ENCODE measurements around the gene ENTHD1. TPM values are rescaled to one million over a fixed set of nuclear protein-coding genes. Genes with fewer than 3 reads are reported as not detected.

Gene ENTHD1
- total and polyA plus RNA-seq, 2 of the 4 experiments (the other 2 are of a cell fraction), result not detected

GRCh38 chr22:39898997-39899396 is 5.4 kb upstream of the ENTHD1 start:
- H2AFZ ChIP-seq (replicated peaks; ENCODE audit: low read length, poor library complexity), result no peak overlapping the region
- H3K23ac ChIP-seq (ENCODE audit: low read depth, low read length), result no peak overlapping the region
- H3K4me3 ChIP-seq (ENCODE audit: insufficient read depth, low read depth, low read length), result no peak overlapping the region
- DNase-seq (no peak), ATAC-seq (ENCODE audit: low read depth) (no peak)
- no peak overlapping the region for H4K5ac ChIP-seq (ENCODE audit: low read depth, low read length)
- H3K36me3 ChIP-seq (ENCODE audit: control insufficient read depth, insufficient read depth, low read length), result no peaks in the 10 kb centered on the region
- BruUV-seq (replicated peaks), result no TSS peak
- no peak overlapping the region for H2AK9ac ChIP-seq (replicated peaks; ENCODE audit: low read depth, low read length, poor library complexity)
- H2BK5ac ChIP-seq (ENCODE audit: low read depth, low read length, poor library complexity, severe bottlenecking), result no peak overlapping the region
- no peak for TF ChIP-seq NFE2L2 (IDR thresholded peaks at IDR 0.05; ENCODE audit: low read depth, low read length)
- TF ChIP-seq FOS (IDR thresholded peaks at IDR 0.05; ENCODE audit: low read depth, low read length), result no peak
- no peak for TF ChIP-seq USF2 (IDR thresholded peaks at IDR 0.05; ENCODE audit: low read depth, low read length)
- no peak for TF ChIP-seq MXI1 (IDR thresholded peaks at IDR 0.05; ENCODE audit: borderline replicate concordance, low read depth, low read length)
- no peak for TF ChIP-seq RAD21 (IDR thresholded peaks at IDR 0.05; ENCODE audit: low read length)
- TF ChIP-seq MAFK (IDR thresholded peaks at IDR 0.05; ENCODE audit: low read depth, low read length), result no peak
- H4K91ac ChIP-seq (ENCODE audit: insufficient read depth, low read depth, low read length), result no peak overlapping the region
- no peak overlapping the region for H3K27ac ChIP-seq (ENCODE audit: insufficient read depth, low read length)
- in situ Hi-C loops (cut with MboI; ENCODE audit: low sequenced_read_pairs), result no loop called here
- WGBS, 2 experiments (ENCODE audit: extremely low coverage in 2 of 2, insufficient read length in 1 of 2), result 60% methylated on average over 1 of the region's 2 CpGs; no CpG with 5 or more reads in 1 of the 2 experiments
- CTCF ChIA-PET, result no interaction called here
- H3K4me2 ChIP-seq (ENCODE audit: low read depth, low read length), result no peak overlapping the region
- dilution Hi-C loops (cut with HindIII; ENCODE audit: low sequenced_read_pairs, unreplicated experiment), result no loop called here
- H3K56ac ChIP-seq (ENCODE audit: extremely low read depth, insufficient read depth, low read length), result no peak overlapping the region
- no peaks in the 10 kb centered on the region for H3K4me1 ChIP-seq (ENCODE audit: control insufficient read depth, insufficient read depth, low read length)
- intact Hi-C loops (cut with micrococcal nuclease), result no loop called here
- no peak overlapping the region for H3K9ac ChIP-seq (ENCODE audit: low read depth, low read length)
- no peak overlapping the region for H3K18ac ChIP-seq (ENCODE audit: low read depth, low read length)
- peaks cover 44% of the 10 kb centered on the region for H3K27me3 ChIP-seq (ENCODE audit: control insufficient read depth, insufficient read depth, low read length)
- no peak overlapping the region for H3K14ac ChIP-seq (replicated peaks; ENCODE audit: low read depth, low read length)
- no peak overlapping the region for H2BK120ac ChIP-seq (ENCODE audit: low read depth, low read length)
- H3K9me1 ChIP-seq (ENCODE audit: insufficient read depth, low read length), result no peaks in the 10 kb centered on the region
- no peak overlapping the region for H2BK15ac ChIP-seq (ENCODE audit: low read depth, low read length)
- H4K8ac ChIP-seq (ENCODE audit: low read depth in 2 of 2, low read length in 2 of 2), result no peak overlapping the region
- no peaks in the 10 kb centered on the region for H4K20me1 ChIP-seq (ENCODE audit: insufficient read depth, low read length)
- H3K4ac ChIP-seq (ENCODE audit: low read depth, low read length), result no peak overlapping the region
- H3K79me1 ChIP-seq (ENCODE audit: low read depth in 1 of 2, low read length in 2 of 2), result no peaks in the 10 kb centered on the region
- no peak overlapping the region for H2BK20ac ChIP-seq (ENCODE audit: low read depth, low read length)
- H3K9me3 ChIP-seq (ENCODE audit: control insufficient read depth, insufficient read depth, low read length), result no peaks in the 10 kb centered on the region
- POLR2A ChIA-PET (ENCODE audit: unreplicated experiment), result no interaction called here
- no peak overlapping the region for H2AK5ac ChIP-seq (ENCODE audit: low read depth, low read length)
